ENCODE results near the gene AVPI1. TPM values are rescaled to one million over a fixed set of nuclear protein-coding genes. Genes with fewer than 3 reads are reported as not detected.

AVPI1 gene
- total RNA-seq, 1 experiment from 2014 or later = 6.5 TPM

DNA sequence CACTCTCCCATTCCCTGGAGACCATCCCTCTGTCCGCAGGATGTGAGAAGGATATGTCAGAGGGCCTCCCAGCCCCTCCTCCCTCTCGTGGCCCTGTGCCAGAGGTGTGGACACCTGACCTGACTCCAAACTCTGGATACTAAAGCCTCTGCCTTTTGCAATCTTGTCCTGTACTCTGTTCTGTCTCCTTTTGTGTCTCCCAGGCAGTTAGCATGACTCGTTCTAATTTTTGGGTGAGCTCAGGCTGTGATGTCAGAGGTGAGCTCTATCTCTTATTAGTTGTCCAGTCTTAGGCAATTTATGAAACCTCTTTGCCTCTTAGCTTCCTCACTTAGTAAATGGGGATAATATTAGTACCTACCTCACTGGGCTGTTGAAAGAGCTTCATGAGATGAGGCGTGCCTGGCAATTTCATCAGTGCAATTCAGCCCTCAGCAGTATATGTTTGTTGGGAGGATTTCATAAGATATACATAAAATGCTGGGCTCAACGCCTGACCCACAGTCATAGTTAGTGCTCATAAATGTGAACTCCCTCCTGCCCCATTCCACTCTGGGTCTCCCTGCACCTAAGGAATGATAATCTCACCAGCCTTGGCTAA lies 37.4 kb upstream of the AVPI1 start:
- Histone ChIP-seq H3K23ac (ENCODE audit: insufficient read length, low read depth, low read length) (no peak overlapping the region), H4K8ac (replicated peaks; ENCODE audit: insufficient read length, low read depth, low read length) (no peak overlapping the region), H3K14ac (ENCODE audit: insufficient read depth, low read length) (no peak overlapping the region), H4K91ac (ENCODE audit: insufficient read length, low read depth, low read length) (no peak overlapping the region), H3K79me2 (ENCODE audit: insufficient read depth, low read length) (no peaks in the 10 kb centered on the region), H3K56ac (ENCODE audit: insufficient read length, low read depth, low read length) (no peak overlapping the region), H3K9me3 (ENCODE audit: control insufficient read depth, low read depth, low read length) (no peaks in the 10 kb centered on the region), H3K4ac (ENCODE audit: low read depth, low read length) (no peak overlapping the region), H2AK5ac (ENCODE audit: insufficient read length, low read length) (no peak overlapping the region), H3K4me2 (ENCODE audit: insufficient read depth, insufficient read length, low read length) (no peak overlapping the region), H3T11ph (ENCODE audit: low read length) (no peak overlapping the region), H3K18ac (ENCODE audit: insufficient read length, low read depth, low read length) (no peak overlapping the region), H3K79me1 (ENCODE audit: insufficient read depth, low read depth, low read length, poor library complexity, severe bottlenecking) (no peaks in the 10 kb centered on the region), H3K27ac (ENCODE audit: insufficient read length, low read depth, low read length) (no peak overlapping the region), H2BK5ac (ENCODE audit: insufficient read length, low read length) (no peak overlapping the region), H2BK120ac (ENCODE audit: low read depth, low read length, poor library complexity, severe bottlenecking) (no peak overlapping the region), H2BK12ac (ENCODE audit: insufficient read length, low read depth, low read length) (no peak overlapping the region), H3K23me2 (ENCODE audit: insufficient read length, low read depth, low read length, poor library complexity, severe bottlenecking) (no peaks in the 10 kb centered on the region), H4K20me1 (ENCODE audit: control insufficient read depth, insufficient read depth, insufficient read length) (no peaks in the 10 kb centered on the region), H2BK15ac (ENCODE audit: low read depth, low read length) (no peak overlapping the region), H3K27me3 (ENCODE audit: insufficient read depth, low read length) (no peaks in the 10 kb centered on the region), H4K5ac (ENCODE audit: insufficient read length, low read depth, low read length) (no peak overlapping the region), H3K4me1 (ENCODE audit: insufficient read depth, low read length) (peaks cover 3% of the 10 kb centered on the region; the same call in 1 of the 2 replicates), H3K9ac (ENCODE audit: extremely low read depth, insufficient read length, low read length) (no peak overlapping the region), H2AFZ (ENCODE audit: low read length) (no peak overlapping the region), H2BK20ac (ENCODE audit: low read depth, low read length, poor library complexity, severe bottlenecking) (no peak overlapping the region)
- peaks cover 12 to 17% of the 10 kb centered on the region in 2 experiments for H3K4me1 Mint-ChIP-seq
- no peak overlapping the region; a peak in 1 of 5 replicates for H3K4me3 Mint-ChIP-seq
- H3K36me3 Mint-ChIP-seq (ENCODE audit: insufficient read depth in 1 of 3, low read depth in 3 of 3) = peaks cover 1 to 19% (median 11%) of the 10 kb centered on the region in 3 experiments; a peak in 5 of 7 replicates
- no peak overlapping the region; a peak in 2 of 7 replicates for H3K27ac Mint-ChIP-seq
- H3K27me3 Mint-ChIP-seq (ENCODE audit: low read depth) = no peaks in the 10 kb centered on the region
- no peak for DNase-seq
- TF ChIP-seq, protein P1, sequence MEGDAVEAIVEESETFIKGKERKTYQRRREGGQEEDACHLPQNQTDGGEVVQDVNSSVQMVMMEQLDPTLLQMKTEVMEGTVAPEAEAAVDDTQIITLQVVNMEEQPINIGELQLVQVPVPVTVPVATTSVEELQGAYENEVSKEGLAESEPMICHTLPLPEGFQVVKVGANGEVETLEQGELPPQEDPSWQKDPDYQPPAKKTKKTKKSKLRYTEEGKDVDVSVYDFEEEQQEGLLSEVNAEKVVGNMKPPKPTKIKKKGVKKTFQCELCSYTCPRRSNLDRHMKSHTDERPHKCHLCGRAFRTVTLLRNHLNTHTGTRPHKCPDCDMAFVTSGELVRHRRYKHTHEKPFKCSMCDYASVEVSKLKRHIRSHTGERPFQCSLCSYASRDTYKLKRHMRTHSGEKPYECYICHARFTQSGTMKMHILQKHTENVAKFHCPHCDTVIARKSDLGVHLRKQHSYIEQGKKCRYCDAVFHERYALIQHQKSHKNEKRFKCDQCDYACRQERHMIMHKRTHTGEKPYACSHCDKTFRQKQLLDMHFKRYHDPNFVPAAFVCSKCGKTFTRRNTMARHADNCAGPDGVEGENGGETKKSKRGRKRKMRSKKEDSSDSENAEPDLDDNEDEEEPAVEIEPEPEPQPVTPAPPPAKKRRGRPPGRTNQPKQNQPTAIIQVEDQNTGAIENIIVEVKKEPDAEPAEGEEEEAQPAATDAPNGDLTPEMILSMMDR (conservative IDR thresholded peaks at IDR 0.05) = no peak
- no CpG with 5 or more reads among the region's 5 CpGs for WGBS (ENCODE audit: extremely low coverage, insufficient read length, low lambda C conversion rate)
- no peaks in the 10 kb centered on the region for H3K9me3 Mint-ChIP-seq

Data from H9 (cell line).